ENCODE results near the gene ELF3. TPM values are rescaled to one million over a fixed set of nuclear protein-coding genes. Genes with fewer than 3 reads are reported as not detected.
A peak's percentile ranks its signal among the peaks of the same experiment; 100 is the strongest.

The ELF3 gene
- total RNA-seq, 1 donor from 2014 or later, result 128 TPM

- H3K36me3 ChIP-seq (ENCODE audit: control insufficient read depth, insufficient read depth, low read length), result peaks cover 1% of the 10 kb centered on the region
Measured at GRCh38 chr1:202002507-202002906, 7.9 kb upstream of the ELF3 start.

GRCh38 chr1:202004711-202005110 is 5.7 kb upstream of the ELF3 start:
- Histone ChIP-seq H3K27me3 (ENCODE audit: control insufficient read depth, insufficient read depth, low read length) (no peaks in the 10 kb centered on the region), H3K36me3 (ENCODE audit: control insufficient read depth, insufficient read depth, low read length) (peaks cover 1% of the 10 kb centered on the region), H3K4me3 (ENCODE audit: low read depth, low read length) (no peak overlapping the region)
- DNase-seq (ENCODE audit: low read depth), result no peak
- TF ChIP-seq CTCF (IDR thresholded peaks at IDR 0.05; ENCODE audit: insufficient read depth, low read length, poor library complexity, severe bottlenecking), result no peak

More at GRCh38 chr1:202002507-202002906, 7.9 kb upstream of the ELF3 start:
- Histone ChIP-seq H3K27me3 (ENCODE audit: control insufficient read depth, insufficient read depth, low read length) (no peaks in the 10 kb centered on the region), H3K4me3 (ENCODE audit: low read depth, low read length) (no peak overlapping the region)
- DNase-seq (ENCODE audit: low read depth), result no peak
- TF ChIP-seq CTCF (IDR thresholded peaks at IDR 0.05; ENCODE audit: insufficient read depth, low read length, poor library complexity, severe bottlenecking), result no peak

GRCh38 chr1:202005958-202006357 is 4.4 kb upstream of the ELF3 start:
- no peaks in the 10 kb centered on the region for H3K27me3 ChIP-seq (ENCODE audit: control insufficient read depth, insufficient read depth, low read length)
- no peaks in the 10 kb centered on the region for H3K36me3 ChIP-seq (ENCODE audit: control insufficient read depth, insufficient read depth, low read length)
- DNase-seq (ENCODE audit: low read depth), result no peak
- H3K4me3 ChIP-seq (ENCODE audit: low read depth, low read length), result no peak overlapping the region
- TF ChIP-seq CTCF (IDR thresholded peaks at IDR 0.05; ENCODE audit: insufficient read depth, low read length, poor library complexity, severe bottlenecking), result peak; percentile 29

GRCh38 chr1:202007304-202007703 is 3.1 kb upstream of the ELF3 start:
- TF ChIP-seq CTCF (IDR thresholded peaks at IDR 0.05; ENCODE audit: insufficient read depth, low read length, poor library complexity, severe bottlenecking), result no peak
- Histone ChIP-seq H3K36me3 (ENCODE audit: control insufficient read depth, insufficient read depth, low read length) (no peaks in the 10 kb centered on the region), H3K27me3 (ENCODE audit: control insufficient read depth, insufficient read depth, low read length) (no peaks in the 10 kb centered on the region), H3K4me3 (ENCODE audit: low read depth, low read length) (no peak overlapping the region)
- no peak for DNase-seq (ENCODE audit: low read depth)

- no peak for TF ChIP-seq CTCF (IDR thresholded peaks at IDR 0.05; ENCODE audit: insufficient read depth, low read length, poor library complexity, severe bottlenecking)
- H3K4me3 ChIP-seq (ENCODE audit: low read depth, low read length), result no peak overlapping the region
- H3K36me3 ChIP-seq (ENCODE audit: control insufficient read depth, insufficient read depth, low read length), result no peaks in the 10 kb centered on the region
- DNase-seq (ENCODE audit: low read depth), result no peak
- no peaks in the 10 kb centered on the region for H3K27me3 ChIP-seq (ENCODE audit: control insufficient read depth, insufficient read depth, low read length)
Measured at GRCh38 chr1:202007805-202008489, 2.4 kb upstream of the ELF3 start.
